ELF-1 (cell line): Measurements from ENCODE around the gene SPRED1.
A peak's percentile ranks its signal among the peaks of the same experiment; 100 is the strongest.

ENCODE experiments used
- DNase-seq: peaks from one replicate; pipeline ENCODE4 v3.0.0-alpha.2; 2016; ENCODE audit warnings: low read depth, low spot score

The SPRED1 gene

DNA sequence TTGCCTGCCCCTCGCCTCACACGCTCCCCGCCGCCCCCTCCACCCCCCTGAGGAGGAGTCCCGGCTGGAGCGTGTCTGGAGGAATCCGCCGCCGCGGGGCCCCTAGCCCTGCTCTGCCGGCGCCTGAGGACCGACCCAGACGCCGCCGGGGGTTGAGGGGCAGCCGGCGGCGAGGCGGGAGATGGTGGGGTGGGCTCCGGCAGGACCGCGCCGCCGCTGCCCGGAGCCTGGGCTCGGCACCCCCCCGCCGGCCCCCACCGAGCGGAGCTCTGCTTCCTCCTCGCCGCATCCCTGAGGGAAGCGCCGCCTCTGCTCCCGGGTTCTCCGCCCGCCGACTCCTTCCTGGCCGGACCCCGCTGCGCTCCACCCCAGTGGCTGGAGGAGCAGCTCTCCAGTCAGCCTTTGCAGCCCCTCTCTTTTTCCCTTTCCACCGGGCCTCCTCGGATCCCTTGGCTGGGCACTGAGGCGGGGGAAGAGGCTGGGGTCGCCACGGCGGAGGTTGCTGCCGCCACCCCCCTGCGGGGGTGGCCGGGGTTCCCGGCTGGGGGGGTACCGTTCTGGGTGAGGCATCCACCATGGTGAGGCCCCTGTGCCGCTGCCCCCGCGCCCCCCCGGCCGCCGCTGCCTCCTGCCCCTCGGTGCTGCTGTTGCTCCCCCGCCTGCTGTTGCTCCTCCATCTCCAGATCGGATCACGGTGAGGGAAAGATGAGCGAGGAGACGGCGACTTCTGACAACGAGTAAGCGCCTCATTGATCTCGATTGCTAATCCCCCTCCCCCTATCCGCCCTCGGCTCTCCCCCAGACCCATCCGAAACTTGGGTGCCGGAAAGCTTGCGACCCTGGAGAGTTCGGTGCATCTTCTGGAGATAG lies at the start of gene SPRED1:
SPRED1 (plus strand) TSS at position 356 of the 870 bp plus-strand sequence; CDS start at position 706, 350 bp downstream.
- DNase-seq = peak; percentile 19

- DNase-seq = no peak
Observed at GRCh38 chr15:38205526-38206272, 46.9 kb upstream of the SPRED1 start.

- no peak for DNase-seq
Observed at GRCh38 chr15:38207621-38208020, 45.0 kb upstream of the SPRED1 start.

GRCh38 chr15:38208206-38208605 lies 44.4 kb upstream of the SPRED1 start:
- DNase-seq = no peak

GRCh38 chr15:38208779-38209178 lies 43.9 kb upstream of the SPRED1 start:
- no peak for DNase-seq

GRCh38 chr15:38211249-38211648 lies 41.4 kb upstream of the SPRED1 start:
- DNase-seq = no peak

- no peak for DNase-seq
Observed at GRCh38 chr15:38211811-38212210, 40.8 kb upstream of the SPRED1 start.

DNA sequence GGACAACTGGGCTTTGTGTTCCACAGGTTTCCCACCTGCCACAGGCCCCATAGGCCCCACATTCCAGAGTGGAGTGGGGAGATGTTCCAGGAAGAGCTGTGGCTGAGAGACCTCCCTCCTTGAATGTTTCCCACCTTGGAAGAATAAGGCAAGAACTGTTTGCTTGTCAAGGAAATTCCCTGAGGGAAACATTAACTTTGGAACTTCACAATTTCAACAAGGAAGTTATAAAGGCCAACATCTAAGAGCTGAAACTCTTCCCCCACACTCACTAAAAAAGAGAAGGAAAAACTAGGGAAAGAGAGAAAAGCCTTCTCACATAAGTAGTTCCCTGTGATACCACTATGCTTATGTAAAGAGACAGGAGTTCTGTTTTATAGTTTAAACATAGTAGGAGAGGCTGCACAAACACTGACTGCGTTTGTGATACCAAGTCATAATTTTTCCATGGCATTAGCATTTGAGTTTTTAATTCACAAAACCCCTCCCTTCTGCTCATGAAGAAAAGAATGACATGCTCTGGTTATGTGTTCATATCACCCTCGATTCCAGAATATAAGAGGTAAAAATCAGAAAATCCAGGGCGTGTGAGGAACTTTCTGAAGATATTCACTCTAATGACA lies 39.8 kb upstream of the SPRED1 start:
- DNase-seq = no peak

GRCh38 chr15:38213356-38213755 lies 39.3 kb upstream of the SPRED1 start:
- no peak for DNase-seq

DNA sequence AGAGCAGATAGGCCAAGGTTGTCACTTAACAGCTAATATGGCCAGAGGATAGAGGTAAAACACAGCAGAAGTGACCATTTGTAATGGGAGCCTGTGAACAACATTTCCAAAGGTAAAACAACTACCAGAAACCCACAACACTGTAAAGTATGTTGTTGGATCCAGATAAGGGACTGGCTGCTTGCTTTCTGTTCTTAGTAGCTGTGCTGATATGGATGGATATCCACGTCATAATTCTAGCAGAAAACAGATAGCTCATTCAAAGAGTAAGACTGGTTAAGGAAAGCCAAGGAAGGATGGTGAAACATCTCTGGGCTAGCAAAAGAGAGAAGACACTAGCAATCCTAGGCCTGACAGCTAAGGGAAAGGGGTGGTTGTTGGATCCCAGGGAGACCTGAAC lies 36.9 kb upstream of the SPRED1 start:
- no peak for DNase-seq

- no peak for DNase-seq
Observed at GRCh38 chr15:38216763-38217162, 35.9 kb upstream of the SPRED1 start.

DNA sequence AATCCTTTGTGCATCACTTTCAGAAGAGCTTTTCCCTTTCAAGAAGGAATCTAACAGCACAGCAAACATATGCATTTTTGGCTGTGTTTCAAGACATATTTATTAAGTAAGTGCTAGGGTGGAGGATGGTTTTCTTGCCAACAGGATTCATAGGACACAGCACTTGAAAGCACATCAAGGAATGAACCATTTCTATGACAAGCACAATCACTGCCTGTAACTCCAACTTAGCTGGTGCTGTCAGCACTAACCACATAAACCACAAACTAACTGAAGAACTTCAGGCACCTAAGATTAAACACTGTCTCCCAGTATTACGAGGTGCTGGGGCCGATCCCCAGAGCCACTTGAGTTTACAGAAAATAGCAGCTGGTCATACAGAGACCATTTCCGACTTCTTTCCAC lies 35.4 kb upstream of the SPRED1 start:
- no peak for DNase-seq

GRCh38 chr15:38217788-38218609 lies 34.6 kb upstream of the SPRED1 start:
- DNase-seq = no peak

DNA sequence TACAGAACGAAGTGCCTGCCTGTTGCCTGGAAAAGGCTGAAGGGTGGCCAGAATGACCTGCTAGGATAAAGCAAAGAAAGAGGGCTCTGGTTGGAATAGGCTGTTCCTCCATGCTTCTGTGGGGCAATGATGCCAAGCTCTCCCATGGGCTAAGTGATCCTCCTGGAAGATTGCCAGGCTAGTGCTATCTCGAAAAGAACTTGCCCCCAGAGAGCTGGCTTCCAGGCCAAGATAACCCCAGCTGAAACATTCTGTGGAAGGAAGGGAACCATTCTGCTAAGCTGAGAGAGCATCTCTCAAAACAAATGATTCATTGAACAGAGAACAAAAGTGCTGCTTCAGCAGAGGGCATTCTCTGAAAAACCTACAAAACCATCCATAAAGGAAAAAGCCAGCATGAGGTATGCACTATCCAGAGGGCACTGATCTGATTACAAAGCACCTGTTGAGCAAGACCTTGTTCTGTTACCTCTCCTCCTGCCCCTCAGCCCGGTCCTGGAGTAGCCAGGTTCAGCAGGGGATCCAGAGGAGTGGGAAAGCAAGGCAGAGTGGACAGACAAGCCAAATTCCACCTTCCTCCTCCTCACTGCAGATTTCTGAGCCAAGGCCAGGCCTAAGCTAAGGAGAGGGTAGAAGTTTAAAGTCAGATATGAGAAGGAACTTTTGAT lies 31.9 kb upstream of the SPRED1 start:
- DNase-seq = no peak

DNA sequence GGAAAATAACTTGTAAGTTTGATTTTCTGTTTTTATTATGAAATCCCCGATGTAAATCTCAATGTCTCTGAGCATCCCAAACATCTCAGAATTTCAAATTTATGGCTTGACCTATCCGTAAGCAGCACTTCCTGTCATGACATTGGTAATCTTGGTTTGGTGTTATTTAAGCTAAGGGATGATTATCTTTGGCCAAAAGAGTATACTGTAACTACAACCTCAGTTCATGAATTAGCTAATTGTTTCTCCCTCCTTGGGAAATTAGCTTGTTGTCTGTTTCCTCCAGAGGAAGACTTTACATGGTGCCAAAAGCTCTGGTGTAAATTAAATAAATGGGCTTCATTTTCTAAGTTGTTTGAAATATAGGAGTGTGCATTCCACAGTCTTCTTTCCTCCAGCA lies 28.1 kb upstream of the SPRED1 start:
- DNase-seq = no peak

DNA sequence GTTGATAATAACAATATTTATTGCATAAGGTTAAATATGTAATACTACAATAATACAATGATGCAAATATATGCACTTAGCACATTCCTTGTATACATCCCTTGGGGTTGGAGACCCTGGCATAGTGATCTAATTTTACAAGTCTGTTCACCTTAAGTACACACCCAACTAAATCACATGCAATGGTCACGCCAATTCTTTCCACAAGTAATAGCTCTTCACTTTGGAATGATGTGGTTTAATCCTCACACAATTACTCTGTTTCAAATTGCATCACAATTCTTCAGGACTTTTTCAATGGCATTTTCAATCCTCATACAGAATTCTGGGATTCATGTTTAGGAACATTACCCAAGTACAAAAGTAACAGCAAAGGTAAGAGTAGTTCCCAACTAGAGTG lies 27.3 kb upstream of the SPRED1 start:
- no peak for DNase-seq

DNA sequence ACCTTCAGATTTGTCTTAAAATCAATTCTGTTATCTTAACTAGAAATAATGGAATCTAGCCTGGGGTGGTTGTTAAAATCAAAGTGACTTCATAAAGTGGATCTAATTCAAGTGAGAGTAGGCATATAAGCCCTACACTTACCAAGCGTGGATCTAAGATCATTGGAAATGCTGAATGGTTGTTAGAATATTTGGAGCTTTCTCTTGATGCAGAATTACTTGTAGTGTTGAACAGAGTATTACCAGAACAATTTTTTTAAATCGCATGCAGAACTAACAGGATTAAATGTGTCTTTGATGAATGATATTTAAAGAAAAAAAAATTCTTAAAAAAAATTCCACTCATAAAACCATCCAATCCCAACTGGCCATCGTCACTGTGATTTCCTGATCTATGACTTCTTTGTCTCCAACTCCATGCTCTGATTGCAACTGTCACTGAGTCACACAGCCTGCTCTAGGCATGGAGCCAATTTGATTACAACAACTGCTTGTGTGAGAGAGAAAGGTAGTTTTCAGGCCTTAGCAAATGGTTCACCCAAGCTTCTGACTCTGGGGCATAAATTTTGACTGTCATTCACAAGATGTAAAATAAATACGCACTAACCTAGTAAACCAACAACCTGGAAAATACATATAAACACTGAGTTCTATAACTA lies 25.9 kb upstream of the SPRED1 start:
- no peak for DNase-seq

- DNase-seq = no peak
Observed at GRCh38 chr15:38227941-38228340, 24.7 kb upstream of the SPRED1 start.

- DNase-seq = no peak
Observed at GRCh38 chr15:38228618-38229017, 24.0 kb upstream of the SPRED1 start.

DNA sequence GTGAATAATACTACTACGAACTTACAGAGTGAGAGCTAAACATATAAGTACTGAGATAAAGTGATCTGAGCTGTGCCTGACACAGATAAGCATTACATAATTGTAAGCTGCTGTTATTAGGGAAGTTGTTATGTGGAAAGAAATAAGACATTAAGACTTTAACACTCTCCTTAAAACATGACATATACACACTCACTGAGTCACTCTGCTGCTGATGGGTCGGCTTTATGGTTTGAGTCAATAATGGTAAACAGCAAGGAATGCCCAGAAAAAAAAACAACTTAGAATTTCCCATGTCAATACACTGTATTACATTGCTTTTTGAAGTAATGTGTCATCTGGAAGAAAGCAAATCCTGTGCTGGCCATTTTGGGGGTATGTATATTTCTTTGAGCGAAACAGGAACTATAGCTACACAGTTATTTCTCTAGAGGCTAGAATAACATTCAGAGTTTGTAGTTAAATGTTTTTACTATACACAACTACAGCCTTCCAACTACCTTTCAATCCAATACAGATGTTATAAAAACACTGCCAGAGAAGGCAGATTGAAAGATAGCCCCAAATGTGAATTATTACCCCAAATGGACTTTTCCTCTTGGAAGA lies 22.8 kb upstream of the SPRED1 start:
- no peak for DNase-seq
